ENCODE measurements around the gene LMBRD1.
A peak's percentile ranks its signal among the peaks of the same experiment; 100 is the strongest.
"Not testable (repeated sequence)": the region's sequence is repeated elsewhere in the genome, so short reads cannot be mapped to it uniquely, and the experiment has no call there.

The LMBRD1 gene

DNA sequence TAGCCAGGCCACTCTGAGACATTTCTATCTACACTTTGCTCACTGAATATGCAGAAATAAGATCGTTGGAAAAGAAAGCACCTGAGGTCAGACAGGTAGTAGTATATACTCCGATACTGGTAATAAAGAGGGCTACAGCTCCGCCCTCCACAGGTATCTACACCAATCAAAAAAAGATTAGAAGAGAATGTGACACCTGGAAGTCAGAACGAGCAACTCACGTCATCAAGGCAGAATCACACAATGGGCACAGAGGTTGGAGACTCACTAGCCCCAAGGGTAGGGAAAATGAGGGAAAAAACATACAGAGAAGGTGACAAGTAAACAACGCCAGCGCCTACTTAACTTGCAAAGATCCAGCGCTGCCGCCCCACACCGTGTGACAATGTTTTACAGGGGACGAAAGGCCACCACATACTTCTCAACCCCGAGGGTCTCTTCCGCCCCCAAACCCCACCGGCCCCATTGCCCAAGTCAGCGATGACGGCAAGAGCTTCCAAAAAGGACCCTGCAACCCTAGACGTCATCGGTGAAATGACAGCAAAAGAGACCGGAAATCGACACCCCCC is 653 bp downstream of the LMBRD1 start:
- DNase-seq (ENCODE audit: low spot score), result no peak

- DNase-seq (ENCODE audit: low spot score), result peak; percentile 7
These were observed 1.2 kb downstream of the LMBRD1 start for GRCh38 chr6:69795469-69796072.

DNA sequence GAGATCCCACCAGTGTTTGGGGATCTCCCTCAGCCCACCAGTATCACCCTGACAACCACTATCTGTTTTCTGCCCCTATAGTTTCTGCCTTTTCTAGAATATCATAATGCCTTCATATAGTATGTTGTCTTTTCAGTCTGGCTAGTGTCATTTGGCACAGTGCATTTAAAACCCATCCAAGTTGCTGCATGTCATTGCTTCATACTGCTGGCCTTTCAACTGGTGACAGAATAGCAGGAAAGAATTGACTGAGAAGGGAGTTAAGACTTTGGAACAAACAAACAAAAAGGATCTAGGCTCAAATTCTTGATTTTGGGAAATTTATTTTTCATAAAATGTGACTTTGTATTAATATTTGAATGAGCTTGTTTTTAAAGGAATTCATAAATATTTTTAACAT is 4.5 kb downstream of the LMBRD1 start:
- no peak for DNase-seq (ENCODE audit: low spot score)

GRCh38 chr6:69791065-69791471 is 5.7 kb downstream of the LMBRD1 start:
- no peak for DNase-seq (ENCODE audit: low spot score)

- DNase-seq (ENCODE audit: low spot score), result no peak
These were observed 6.2 kb downstream of the LMBRD1 start for GRCh38 chr6:69790629-69791028.

DNA sequence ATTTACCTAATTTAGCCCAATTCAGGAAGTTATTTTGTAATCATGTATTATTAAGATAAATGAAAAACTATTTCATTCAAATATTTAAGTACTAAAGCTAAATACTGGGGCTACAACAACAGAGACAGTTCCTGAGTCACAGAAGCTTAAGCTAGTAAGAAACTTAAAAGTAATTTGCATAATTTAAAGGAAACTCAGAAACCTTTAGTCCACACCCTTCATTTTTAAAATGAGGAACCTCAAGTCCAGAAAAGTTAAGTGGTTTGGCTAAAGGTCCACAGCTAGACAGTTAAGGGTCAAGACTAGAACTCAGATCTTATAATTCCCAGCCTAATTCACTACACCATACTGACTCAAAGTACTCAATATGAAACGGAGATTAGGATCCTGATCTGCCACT is 7.2 kb downstream of the LMBRD1 start:
- DNase-seq (ENCODE audit: low spot score), result no peak

DNA sequence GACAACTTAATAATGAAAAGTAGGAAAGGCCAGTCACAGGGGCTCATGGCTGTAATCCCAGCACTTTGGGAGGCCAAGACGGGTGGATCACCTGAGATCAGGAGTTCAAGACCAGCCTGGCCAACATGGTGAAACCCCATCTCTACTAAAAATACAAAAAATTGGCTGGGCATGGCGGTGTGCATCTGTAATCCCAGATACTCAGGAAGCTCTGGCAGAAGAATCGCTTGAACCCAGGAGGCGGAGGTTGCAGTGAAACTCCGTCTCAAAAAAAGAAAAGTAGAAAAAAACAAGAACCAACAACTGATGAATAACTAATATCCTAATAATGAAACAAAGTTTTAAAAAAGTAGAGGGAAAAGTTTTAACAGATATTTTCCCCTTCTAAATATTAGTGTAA is 9.4 kb downstream of the LMBRD1 start:
- DNase-seq (ENCODE audit: low spot score), result not testable (repeated sequence)

DNA sequence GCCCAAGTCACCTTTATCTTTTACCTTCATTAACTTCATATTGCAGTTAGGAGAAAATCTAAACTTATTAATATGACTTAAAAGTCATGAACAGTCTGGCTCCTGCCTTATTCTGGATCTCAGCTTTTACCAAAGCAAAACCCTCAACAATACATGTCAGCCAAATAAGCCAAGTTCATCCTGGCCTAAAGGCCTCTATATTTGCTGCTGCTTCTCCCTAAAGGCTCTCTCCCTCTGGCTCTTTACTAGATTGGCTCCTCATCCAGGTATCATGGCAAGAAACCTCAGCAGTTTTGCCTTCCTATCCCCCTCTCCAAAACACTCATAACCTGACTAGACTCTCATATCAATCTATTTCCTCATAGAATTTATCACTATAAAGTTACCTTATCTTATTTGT is 11.1 kb downstream of the LMBRD1 start:
- no peak for DNase-seq (ENCODE audit: low spot score)

- DNase-seq (ENCODE audit: low spot score), result no peak
These were observed 12.0 kb downstream of the LMBRD1 start for GRCh38 chr6:69784595-69785377.

- DNase-seq (ENCODE audit: low spot score), result no peak
These were observed 13.7 kb downstream of the LMBRD1 start for GRCh38 chr6:69783108-69783507.

DNA sequence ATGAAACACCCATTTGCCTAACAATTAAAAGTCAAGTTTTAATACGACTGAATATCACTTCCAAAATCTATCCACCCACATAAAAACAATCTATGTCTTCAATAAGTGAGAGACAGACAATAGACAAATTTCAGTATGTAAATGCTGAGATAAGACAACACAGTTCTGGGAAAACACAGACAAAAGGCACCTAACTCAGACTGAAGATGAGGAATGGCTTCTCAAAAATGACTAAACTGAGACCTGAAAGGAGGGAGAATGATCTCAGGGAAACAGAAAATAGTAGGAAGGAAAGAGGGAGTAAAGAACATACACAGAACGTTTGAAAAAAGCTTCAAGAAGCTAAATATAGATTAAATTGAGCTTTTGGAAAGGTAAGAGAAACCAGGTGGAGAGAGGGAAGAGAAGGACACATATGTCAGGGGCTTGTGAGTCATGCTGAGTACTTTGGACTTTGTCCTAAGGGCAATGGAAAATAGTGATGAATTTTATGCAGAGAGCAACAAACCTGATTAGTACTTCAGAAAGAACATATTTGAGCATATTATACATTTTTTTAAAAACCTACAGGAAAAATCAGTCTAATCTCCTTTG is 16.1 kb downstream of the LMBRD1 start:
- DNase-seq (ENCODE audit: low spot score), result no peak

DNA sequence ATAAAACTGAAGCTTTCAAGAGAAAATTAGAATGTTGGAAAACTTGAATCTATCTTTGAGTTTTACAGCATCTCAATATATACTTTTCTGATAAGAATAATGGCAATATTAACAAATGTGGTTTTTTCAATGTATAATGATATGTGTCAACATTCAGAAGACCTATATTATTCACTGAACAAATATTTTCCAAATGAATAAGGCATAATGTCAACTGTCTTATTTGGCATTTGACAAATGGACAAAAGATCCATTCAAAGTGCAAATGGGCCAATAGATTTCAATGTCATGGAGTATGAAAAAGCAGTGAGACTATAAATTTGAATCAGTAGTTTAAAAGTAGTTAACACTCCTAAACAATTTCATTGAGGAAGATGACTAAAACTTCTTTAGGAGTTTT is 20.9 kb downstream of the LMBRD1 start:
- DNase-seq (ENCODE audit: low spot score), result no peak

DNA sequence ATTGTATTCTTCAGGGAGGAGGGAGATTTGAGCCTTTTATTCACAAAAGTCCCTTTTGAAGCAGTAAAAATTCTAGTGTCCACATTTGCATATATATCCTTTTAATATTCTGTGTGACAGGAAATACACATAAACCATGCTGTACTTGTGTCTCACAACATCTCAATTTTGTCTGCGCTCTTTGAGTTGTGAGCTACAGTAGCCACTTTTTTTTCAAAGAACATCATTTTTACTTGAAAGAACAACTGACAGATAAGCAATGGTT is 21.3 kb downstream of the LMBRD1 start:
- DNase-seq (ENCODE audit: low spot score), result no peak

- no peak for DNase-seq (ENCODE audit: low spot score)
These were observed 21.8 kb downstream of the LMBRD1 start for GRCh38 chr6:69774740-69775584.

GRCh38 chr6:69771158-69771906 is 25.5 kb downstream of the LMBRD1 start:
- DNase-seq (ENCODE audit: low spot score), result no peak

- DNase-seq (ENCODE audit: low spot score), result peak; percentile 11
These were observed 28.1 kb downstream of the LMBRD1 start for GRCh38 chr6:69768664-69769063.

DNA sequence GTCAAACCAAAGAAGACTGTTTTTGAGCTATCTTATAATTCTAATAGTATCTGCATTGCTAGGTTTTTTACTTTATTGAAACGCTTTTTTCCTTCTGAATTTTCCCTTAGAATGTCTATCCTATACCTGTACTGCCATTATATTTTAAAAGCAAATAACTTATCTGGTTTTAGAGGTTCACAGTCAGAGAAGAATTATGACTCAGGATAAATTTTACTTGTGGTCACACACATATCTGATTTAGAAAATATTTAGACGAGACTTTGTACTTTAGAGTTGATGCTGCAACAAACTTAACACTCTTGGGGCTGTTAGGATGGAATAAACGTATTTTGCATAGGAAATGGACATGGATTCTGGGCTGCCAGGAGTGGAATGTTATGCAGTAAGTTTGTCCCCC is 33.0 kb downstream of the LMBRD1 start:
- DNase-seq (ENCODE audit: low spot score), result no peak

DNA sequence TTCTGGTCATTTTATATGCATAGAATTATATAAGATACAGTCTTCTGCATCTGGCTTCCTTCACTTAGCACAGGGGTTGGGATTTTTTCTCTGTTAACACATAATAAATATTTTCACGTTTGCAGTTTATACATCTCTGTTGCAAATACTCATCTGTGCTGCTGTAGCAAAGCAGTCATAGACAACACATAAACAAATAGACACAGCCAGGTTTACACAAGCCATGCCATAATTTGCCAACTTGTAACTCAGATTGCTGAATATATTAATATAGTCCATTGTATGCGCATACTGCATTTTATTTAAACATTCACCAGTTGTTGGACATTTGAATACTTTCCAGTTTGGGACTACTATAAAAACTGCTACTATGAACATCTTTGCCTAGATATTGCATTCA is 35.0 kb downstream of the LMBRD1 start:
- no peak for DNase-seq (ENCODE audit: low spot score)

DNA sequence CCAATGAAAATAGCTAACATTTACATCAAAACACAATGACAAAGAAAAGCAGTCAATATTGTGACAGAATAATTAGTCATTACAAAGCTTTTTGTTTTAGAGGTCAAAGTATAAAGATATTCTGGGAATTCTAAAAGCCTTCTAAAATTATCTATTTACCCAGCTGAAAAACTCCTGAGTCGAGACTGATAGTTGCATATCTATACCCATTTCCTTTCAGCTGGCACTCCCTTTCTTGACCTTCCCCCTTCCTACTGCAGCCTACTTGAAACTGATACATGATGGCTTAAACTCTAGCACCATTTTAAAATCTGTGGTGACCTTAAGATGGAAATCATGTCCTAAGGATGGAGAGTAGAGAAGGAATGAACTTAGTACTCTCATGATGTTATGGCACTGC is 38.6 kb downstream of the LMBRD1 start:
- no peak for DNase-seq (ENCODE audit: low spot score)

DNA sequence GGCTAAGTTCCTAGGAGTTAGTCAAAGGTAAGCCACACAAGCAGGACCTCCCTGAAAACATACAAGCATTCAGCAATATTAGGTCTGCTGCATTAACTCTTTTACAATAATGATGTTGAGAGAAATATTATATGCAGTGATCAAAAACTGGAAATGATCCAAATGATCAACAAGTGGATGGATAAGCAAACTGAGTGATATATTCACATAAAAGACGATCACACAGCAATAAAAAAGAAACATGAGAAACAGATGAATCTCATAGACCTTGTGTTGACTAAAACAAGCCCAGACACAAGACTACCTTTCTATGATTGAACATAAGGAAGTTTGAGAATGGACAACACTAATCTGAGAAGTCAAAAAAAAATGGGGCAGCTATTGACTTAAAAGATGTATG is 39.9 kb downstream of the LMBRD1 start:
- no peak for DNase-seq (ENCODE audit: low spot score)

DNA sequence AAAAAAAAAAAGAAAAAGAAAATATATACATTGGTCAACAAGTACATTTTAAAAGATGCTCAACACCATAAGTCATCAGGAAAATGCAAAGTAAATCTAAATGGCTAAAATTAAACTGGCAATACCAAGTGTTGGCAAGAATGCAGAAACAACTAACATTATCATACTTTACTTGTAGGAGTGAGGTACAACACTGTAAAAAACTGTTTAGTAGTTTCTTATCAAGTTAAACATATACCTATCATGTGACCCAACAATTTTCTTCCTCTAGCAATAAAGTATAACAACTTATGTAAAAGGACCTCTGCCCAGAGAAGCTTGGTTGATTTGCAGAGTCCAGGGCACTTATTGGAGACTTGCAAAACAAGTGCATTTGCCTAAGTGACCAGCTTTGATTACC is 40.4 kb downstream of the LMBRD1 start:
- DNase-seq (ENCODE audit: low spot score), result no peak

DNA sequence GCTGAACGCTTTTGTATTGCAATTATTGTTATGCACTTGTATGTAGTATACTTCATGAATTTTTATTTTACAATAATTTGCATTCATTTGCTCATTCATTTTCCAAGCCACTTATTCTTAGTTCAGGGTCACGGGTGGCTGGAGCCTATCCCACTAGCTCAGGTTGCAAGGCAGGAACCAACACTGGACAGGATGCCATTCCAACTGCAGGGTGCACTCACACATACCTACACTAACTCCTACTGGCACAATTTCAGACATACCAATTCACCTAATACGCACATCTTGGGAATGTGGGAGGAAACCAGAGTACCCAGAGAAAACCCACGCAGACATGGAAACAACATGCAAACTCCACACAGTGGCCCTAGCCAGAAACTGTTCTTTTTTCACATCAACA is 61.8 kb downstream of the LMBRD1 start:
- no peak for DNase-seq (ENCODE audit: low spot score)

Data from GM03348 (cell line).